Fibroblast of lung (primary cell): ENCODE measurements around the gene GAL. TPM values are rescaled to one million over a fixed set of nuclear protein-coding genes. Genes with fewer than 3 reads are reported as not detected.

Source experiments
- DNase-seq, 2 donors: peaks; one replicate each; pipeline versions ENCODE4 v3.0.0 to v3.0.0-alpha.2; 2010; ENCODE audit warnings: low read depth in 2 of 2
- H2AFZ ChIP-seq: 2 replicates; pipeline ENCODE4 v1.5.1; 2012; ENCODE audit warnings: low read length, control low read depth, inconsistent platforms
- H3K27ac ChIP-seq: 2 replicates; pipeline ENCODE4 v1.5.1; 2011; ENCODE audit warnings: low read length, control low read depth; ENCODE audit not compliant: insufficient read depth
- H3K27me3 ChIP-seq: 2 replicates; pipeline ENCODE4 v1.5.1; 2011; ENCODE audit warnings: mild to moderate bottlenecking, low read length; ENCODE audit not compliant: control insufficient read depth, insufficient read depth
- H3K36me3 ChIP-seq: 2 replicates; pipeline ENCODE4 v1.5.1; 2011; ENCODE audit warnings: low read length; ENCODE audit not compliant: control insufficient read depth, insufficient read depth
- H3K4me1 ChIP-seq: 2 replicates; pipeline ENCODE4 v1.5.1; 2011; ENCODE audit warnings: low read length; ENCODE audit not compliant: control insufficient read depth, insufficient read depth; ENCODE audit errors: extremely low read depth
- H3K4me2 ChIP-seq: 2 replicates; pipeline ENCODE4 v1.5.1; 2011; ENCODE audit warnings: low read length, control low read depth; ENCODE audit not compliant: insufficient read depth; ENCODE audit errors: extremely low read depth
- H3K4me3 ChIP-seq, 4 experiments: fragments of 200-600 bp in 1 of 4; sonication (generic) in 1 of 4; replicated peaks in 1 of 4; 2 replicates each; pipeline ENCODE4 v1.5.1; 2011 to 2016; ENCODE audit warnings: low read length in 4 of 4, low read depth in 3 of 4, mild to moderate bottlenecking in 3 of 4, control low read depth in 2 of 4, inconsistent platforms in 1 of 4, mixed read lengths in 1 of 4; ENCODE audit not compliant: insufficient read depth in 1 of 4; ENCODE audit errors: control extremely low read depth in 1 of 4
- H3K79me2 ChIP-seq: 2 replicates; pipeline ENCODE4 v1.5.1; 2012; ENCODE audit warnings: mild to moderate bottlenecking, low read length, inconsistent platforms; ENCODE audit not compliant: control insufficient read depth, insufficient read depth
- H3K9ac ChIP-seq: 2 replicates; pipeline ENCODE4 v1.5.1; 2011; ENCODE audit warnings: mild to moderate bottlenecking, low read length, control low read depth; ENCODE audit not compliant: insufficient read depth
- H3K9me3 ChIP-seq: 2 replicates; pipeline ENCODE4 v1.5.1; 2012; ENCODE audit warnings: low read depth, low read length; ENCODE audit not compliant: control insufficient read depth, insufficient read depth
- H4K20me1 ChIP-seq: 2 replicates; pipeline ENCODE4 v1.5.1; 2011; ENCODE audit warnings: low read length; ENCODE audit not compliant: control insufficient read depth, insufficient read depth; ENCODE audit errors: extremely low read depth
- EZH2 ChIP-seq: IDR thresholded peaks from 2 replicates; pipeline ENCODE4 v1.5.1; 2012; ENCODE audit warnings: low read length, control low read depth, mild to moderate bottlenecking; ENCODE audit errors: missing control alignments
- polyA plus RNA-seq, 2 donors: library from polyadenylated mRNA; depleted of rRNA in 1 of 2; stranded (reverse) in 1 of 2; unstranded in 1 of 2; fragments of >200 nt; gene quantifications; 2 replicates each; pipeline ENCODE4 v1.2.1, GENCODE V29; 2011 to 2012; ENCODE audit warnings: missing spikeins in 1 of 2
- total RNA-seq: library from RNA; depleted of rRNA; stranded (reverse); fragments of >200 nt; gene quantifications from 2 replicates; pipeline ENCODE4 v1.2.1, GENCODE V29; 2014
- TF ChIP-seq, protein P1 (sequence below), 2 donors: IDR thresholded peaks in 1 of 2; conservative IDR thresholded peaks in 1 of 2; 1 replicate in 1 of 2; 2 replicates in 1 of 2; pipeline ENCODE4 v1.5.1; 2011 to 2012; ENCODE audit warnings: low read length in 2 of 2, control low read depth in 1 of 2, inconsistent platforms in 1 of 2, low read depth in 1 of 2, mild to moderate bottlenecking in 1 of 2

The GAL gene
- total and polyA plus RNA-seq, 2 donors (not counting 1 experiment from before 2014, with no cell fraction given) = 1.6 to 5.4 TPM

DNA sequence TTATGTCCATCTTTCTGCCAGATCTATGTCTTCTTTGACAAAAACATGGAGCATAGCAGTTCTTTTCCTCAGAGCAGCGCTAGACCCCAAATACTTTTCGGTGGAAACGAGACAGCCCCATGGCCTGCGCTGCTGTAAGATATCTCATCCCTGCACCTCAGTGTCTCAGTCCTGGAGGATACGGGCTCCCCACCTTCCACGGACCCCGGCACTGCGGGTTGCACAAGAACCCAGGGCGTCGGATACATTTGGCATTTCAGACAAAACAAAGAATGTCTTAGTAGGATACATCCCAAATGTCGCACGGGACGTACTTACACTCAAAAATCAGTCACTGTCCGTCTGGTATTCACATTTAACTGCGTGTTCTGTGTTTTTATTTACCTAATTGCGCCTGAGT lies 9.9 kb upstream of the GAL start:
- peaks cover 3% of the 10 kb centered on the region for H3K4me1 ChIP-seq
- no peak for TF ChIP-seq EZH2
- TF ChIP-seq, protein P1, sequence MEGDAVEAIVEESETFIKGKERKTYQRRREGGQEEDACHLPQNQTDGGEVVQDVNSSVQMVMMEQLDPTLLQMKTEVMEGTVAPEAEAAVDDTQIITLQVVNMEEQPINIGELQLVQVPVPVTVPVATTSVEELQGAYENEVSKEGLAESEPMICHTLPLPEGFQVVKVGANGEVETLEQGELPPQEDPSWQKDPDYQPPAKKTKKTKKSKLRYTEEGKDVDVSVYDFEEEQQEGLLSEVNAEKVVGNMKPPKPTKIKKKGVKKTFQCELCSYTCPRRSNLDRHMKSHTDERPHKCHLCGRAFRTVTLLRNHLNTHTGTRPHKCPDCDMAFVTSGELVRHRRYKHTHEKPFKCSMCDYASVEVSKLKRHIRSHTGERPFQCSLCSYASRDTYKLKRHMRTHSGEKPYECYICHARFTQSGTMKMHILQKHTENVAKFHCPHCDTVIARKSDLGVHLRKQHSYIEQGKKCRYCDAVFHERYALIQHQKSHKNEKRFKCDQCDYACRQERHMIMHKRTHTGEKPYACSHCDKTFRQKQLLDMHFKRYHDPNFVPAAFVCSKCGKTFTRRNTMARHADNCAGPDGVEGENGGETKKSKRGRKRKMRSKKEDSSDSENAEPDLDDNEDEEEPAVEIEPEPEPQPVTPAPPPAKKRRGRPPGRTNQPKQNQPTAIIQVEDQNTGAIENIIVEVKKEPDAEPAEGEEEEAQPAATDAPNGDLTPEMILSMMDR (conservative IDR thresholded peaks at IDR 0.05 in 1 of 2, IDR thresholded peaks at IDR 0.05 in 1 of 2; ENCODE audit: low read depth in 1 of 2, low read length in 2 of 2) = no peak

DNA sequence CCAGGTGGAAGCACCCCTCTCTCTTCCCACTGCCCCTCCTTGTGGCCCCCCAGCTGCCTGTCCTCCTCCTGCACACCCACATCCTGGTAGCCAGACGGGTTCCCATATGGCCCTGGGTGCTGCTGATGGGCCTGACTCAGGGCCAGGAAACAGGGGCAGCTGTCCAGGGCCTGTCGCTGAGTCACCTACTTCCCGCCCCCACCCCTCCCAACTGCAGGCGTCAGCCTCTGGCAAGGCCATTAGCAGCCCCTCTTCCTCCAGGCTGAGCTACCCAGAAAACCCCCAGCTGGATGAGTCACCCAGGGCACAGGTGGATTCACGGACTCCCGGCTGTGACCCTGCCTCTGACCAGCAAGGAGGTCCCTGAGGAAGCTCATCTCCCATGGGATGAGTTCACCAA lies 6.9 kb upstream of the GAL start:
- peaks cover 4% of the 10 kb centered on the region for H3K27me3 ChIP-seq
- no peak overlapping the region for H2AFZ ChIP-seq
- no peaks in the 10 kb centered on the region for H3K36me3 ChIP-seq
- DNase-seq = peak; percentile 92 to 93
- H3K9me3 ChIP-seq = no peaks in the 10 kb centered on the region
- H4K20me1 ChIP-seq = no peaks in the 10 kb centered on the region
- no peak overlapping the region for H3K27ac ChIP-seq
- TF ChIP-seq, protein P1 (conservative IDR thresholded peaks at IDR 0.05 in 1 of 2, IDR thresholded peaks at IDR 0.05 in 1 of 2; ENCODE audit: low read depth in 1 of 2, low read length in 2 of 2) = no peak
- TF ChIP-seq EZH2 = no peak
- peaks cover 3% of the 10 kb centered on the region for H3K4me1 ChIP-seq
- no peak overlapping the region for H3K4me2 ChIP-seq
- H3K79me2 ChIP-seq = no peaks in the 10 kb centered on the region
- no peak overlapping the region for H3K4me3 ChIP-seq
- H3K9ac ChIP-seq = no peak overlapping the region

More for the DNA sequence above, 9.9 kb upstream of the GAL start:
- Histone ChIP-seq H3K36me3 (no peaks in the 10 kb centered on the region), H4K20me1 (no peaks in the 10 kb centered on the region), H3K79me2 (no peaks in the 10 kb centered on the region), H3K9ac (no peak overlapping the region), H2AFZ (no peak overlapping the region), H3K9me3 (no peaks in the 10 kb centered on the region), H3K4me2 (no peak overlapping the region), H3K27me3 (peaks cover 4% of the 10 kb centered on the region), H3K4me3 (no peak overlapping the region), H3K27ac (no peak overlapping the region)
- no peak for DNase-seq

GRCh38 chr11:68678031-68678441 lies 6.3 kb upstream of the GAL start:
- Histone ChIP-seq H3K9ac (no peak overlapping the region), H3K27me3 (no peaks in the 10 kb centered on the region), H3K36me3 (no peaks in the 10 kb centered on the region), H3K9me3 (no peaks in the 10 kb centered on the region), H3K4me3 (no peak overlapping the region), H2AFZ (no peak overlapping the region), H3K79me2 (no peaks in the 10 kb centered on the region), H4K20me1 (no peaks in the 10 kb centered on the region), H3K27ac (no peak overlapping the region), H3K4me1 (peaks cover 3% of the 10 kb centered on the region), H3K4me2 (no peak overlapping the region)
- TF ChIP-seq EZH2 = no peak
- TF ChIP-seq, protein P1 (conservative IDR thresholded peaks at IDR 0.05 in 1 of 2, IDR thresholded peaks at IDR 0.05 in 1 of 2; ENCODE audit: low read depth in 1 of 2, low read length in 2 of 2) = no peak
- DNase-seq = no peak
